ENCODE data around the gene YY1AP1.

DNA sequence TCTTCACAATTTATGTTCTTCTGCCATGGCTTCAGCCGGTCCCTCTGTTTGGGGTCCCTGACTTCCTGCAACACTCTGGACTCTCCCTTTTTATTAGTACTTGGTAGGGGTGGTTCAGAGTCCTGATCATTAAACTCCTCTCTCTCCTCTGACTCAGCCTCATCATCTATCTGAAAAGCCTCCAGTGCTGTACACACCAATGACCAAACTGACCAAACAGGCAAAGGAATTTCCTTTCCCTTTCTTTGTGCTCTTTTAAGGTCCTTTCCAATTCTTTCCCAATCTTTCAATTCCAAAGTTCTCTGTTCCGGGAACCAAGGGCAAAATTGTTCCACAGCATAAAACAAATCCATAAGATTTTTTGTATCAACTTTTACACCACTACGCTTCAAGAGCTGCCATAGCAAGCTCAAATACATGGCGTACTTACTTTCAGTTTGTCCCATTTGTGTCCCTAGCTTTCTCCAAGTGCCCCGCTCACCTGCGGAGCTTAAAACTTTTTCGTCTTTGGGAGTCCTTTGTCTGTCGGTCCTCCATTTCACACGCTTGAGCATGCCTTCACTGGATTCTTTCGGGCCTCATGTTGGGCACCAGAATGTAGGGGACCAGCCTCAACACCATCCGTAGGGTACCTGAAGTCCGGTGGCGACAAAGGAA is 9.9 kb upstream of the YY1AP1 start:
- TF ChIP-seq, protein P1, sequence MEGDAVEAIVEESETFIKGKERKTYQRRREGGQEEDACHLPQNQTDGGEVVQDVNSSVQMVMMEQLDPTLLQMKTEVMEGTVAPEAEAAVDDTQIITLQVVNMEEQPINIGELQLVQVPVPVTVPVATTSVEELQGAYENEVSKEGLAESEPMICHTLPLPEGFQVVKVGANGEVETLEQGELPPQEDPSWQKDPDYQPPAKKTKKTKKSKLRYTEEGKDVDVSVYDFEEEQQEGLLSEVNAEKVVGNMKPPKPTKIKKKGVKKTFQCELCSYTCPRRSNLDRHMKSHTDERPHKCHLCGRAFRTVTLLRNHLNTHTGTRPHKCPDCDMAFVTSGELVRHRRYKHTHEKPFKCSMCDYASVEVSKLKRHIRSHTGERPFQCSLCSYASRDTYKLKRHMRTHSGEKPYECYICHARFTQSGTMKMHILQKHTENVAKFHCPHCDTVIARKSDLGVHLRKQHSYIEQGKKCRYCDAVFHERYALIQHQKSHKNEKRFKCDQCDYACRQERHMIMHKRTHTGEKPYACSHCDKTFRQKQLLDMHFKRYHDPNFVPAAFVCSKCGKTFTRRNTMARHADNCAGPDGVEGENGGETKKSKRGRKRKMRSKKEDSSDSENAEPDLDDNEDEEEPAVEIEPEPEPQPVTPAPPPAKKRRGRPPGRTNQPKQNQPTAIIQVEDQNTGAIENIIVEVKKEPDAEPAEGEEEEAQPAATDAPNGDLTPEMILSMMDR (conservative IDR thresholded peaks at IDR 0.05): no peak
- no peak for TF ChIP-seq EZH2 (IDR thresholded peaks at IDR 0.05; ENCODE audit: low read depth)

All from PC-9 (cell line).